ENCODE measurements around the gene RERE. TPM values are rescaled to one million over a fixed set of nuclear protein-coding genes. Genes with fewer than 3 reads are reported as not detected.

Gene RERE
- total and polyA plus RNA-seq, 2 experiments from 2014 or later = 148 to 170 TPM

DNA sequence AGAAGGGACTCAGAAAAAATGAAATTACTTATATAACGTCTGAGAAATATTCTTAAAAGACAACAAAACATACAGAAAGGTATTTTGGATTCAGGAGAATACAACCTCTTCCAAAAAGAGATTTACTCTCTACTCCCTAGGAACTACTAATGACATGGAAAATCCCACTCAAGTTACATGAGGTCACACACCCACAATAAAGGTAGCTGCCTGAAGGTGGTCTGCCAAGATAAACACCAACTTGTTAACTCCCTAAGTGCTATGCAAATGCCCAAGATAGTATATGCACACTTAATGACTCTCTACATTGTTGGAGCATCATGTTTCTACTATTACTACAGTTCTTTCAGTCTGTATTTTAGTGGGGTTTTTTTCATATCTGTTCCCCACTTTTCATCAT is 26.5 kb downstream of the RERE start:
- no peak; the same call in 2 of the 3 replicates for ATAC-seq
- H3K9me2 ChIP-seq (ENCODE audit: insufficient read depth) = no peaks in the 10 kb centered on the region
- no peak overlapping the region for H2AFZ ChIP-seq
- H3K36me3 Mint-ChIP-seq (ENCODE audit: low read depth) = no peaks in the 10 kb centered on the region
- DNase-seq (ENCODE audit: low spot score) = no peak
- no peak overlapping the region for H3K4me3 Mint-ChIP-seq
- H3K79me2 ChIP-seq (replicated peaks; ENCODE audit: insufficient read depth) = peaks cover 77% of the 10 kb centered on the region
- H3K4me2 ChIP-seq = peak overlapping the region; percentile 29
- no peaks in the 10 kb centered on the region for H3K27me3 Mint-ChIP-seq (ENCODE audit: insufficient read depth, low read depth, poor library complexity)
- H3K4me3 ChIP-seq = peak overlapping the region; percentile 17
- TF ChIP-seq, protein P1, sequence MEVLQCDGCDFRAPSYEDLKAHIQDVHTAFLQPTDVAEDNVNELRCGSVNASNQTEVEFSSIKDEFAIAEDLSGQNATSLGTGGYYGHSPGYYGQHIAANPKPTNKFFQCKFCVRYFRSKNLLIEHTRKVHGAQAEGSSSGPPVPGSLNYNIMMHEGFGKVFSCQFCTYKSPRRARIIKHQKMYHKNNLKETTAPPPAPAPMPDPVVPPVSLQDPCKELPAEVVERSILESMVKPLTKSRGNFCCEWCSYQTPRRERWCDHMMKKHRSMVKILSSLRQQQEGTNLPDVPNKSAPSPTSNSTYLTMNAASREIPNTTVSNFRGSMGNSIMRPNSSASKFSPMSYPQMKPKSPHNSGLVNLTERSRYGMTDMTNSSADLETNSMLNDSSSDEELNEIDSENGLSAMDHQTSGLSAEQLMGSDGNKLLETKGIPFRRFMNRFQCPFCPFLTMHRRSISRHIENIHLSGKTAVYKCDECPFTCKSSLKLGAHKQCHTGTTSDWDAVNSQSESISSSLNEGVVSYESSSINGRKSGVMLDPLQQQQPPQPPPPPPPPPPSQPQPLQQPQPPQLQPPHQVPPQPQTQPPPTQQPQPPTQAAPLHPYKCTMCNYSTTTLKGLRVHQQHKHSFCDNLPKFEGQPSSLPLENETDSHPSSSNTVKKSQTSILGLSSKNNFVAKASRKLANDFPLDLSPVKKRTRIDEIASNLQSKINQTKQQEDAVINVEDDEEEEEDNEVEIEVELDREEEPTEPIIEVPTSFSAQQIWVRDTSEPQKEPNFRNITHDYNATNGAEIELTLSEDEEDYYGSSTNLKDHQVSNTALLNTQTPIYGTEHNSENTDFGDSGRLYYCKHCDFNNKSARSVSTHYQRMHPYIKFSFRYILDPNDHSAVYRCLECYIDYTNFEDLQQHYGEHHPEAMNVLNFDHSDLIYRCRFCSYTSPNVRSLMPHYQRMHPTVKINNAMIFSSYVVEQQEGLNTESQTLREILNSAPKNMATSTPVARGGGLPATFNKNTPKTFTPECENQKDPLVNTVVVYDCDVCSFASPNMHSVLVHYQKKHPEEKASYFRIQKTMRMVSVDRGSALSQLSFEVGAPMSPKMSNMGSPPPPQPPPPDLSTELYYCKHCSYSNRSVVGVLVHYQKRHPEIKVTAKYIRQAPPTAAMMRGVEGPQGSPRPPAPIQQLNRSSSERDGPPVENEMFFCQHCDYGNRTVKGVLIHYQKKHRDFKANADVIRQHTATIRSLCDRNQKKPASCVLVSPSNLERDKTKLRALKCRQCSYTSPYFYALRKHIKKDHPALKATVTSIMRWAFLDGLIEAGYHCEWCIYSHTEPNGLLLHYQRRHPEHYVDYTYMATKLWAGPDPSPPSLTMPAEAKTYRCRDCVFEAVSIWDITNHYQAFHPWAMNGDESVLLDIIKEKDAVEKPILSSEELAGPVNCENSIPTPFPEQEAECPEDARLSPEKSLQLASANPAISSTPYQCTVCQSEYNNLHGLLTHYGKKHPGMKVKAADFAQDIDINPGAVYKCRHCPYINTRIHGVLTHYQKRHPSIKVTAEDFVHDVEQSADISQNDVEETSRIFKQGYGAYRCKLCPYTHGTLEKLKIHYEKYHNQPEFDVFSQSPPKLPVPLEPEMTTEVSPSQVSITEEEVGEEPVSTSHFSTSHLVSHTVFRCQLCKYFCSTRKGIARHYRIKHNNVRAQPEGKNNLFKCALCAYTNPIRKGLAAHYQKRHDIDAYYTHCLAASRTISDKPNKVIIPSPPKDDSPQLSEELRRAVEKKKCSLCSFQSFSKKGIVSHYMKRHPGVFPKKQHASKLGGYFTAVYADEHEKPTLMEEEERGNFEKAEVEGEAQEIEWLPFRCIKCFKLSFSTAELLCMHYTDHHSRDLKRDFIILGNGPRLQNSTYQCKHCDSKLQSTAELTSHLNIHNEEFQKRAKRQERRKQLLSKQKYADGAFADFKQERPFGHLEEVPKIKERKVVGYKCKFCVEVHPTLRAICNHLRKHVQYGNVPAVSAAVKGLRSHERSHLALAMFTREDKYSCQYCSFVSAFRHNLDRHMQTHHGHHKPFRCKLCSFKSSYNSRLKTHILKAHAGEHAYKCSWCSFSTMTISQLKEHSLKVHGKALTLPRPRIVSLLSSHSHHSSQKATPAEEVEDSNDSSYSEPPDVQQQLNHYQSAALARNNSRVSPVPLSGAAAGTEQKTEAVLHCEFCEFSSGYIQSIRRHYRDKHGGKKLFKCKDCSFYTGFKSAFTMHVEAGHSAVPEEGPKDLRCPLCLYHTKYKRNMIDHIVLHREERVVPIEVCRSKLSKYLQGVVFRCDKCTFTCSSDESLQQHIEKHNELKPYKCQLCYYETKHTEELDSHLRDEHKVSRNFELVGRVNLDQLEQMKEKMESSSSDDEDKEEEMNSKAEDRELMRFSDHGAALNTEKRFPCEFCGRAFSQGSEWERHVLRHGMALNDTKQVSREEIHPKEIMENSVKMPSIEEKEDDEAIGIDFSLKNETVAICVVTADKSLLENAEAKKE (CRISPR knock-in tag; IDR thresholded peaks at IDR 0.05) = no peak
- TF ChIP-seq NANOG (IDR thresholded peaks at IDR 0.05; ENCODE audit: borderline replicate concordance) = no peak
- no peak for TF ChIP-seq ZNF331 (CRISPR knock-in tag; IDR thresholded peaks at IDR 0.05; ENCODE audit: low read depth)
- TF ChIP-seq EZH2phosphoT487 (IDR thresholded peaks at IDR 0.05; ENCODE audit: unreplicated experiment) = no peak
- no peak for TF ChIP-seq STAT1 (IDR thresholded peaks at IDR 0.05; ENCODE audit: unreplicated experiment)
- H3K27ac Mint-ChIP-seq = no peak overlapping the region
- no peaks in the 10 kb centered on the region for H3K36me3 ChIP-seq (ENCODE audit: insufficient read depth)
- H4K20me1 ChIP-seq (replicated peaks; ENCODE audit: insufficient read depth) = peaks cover 27% of the 10 kb centered on the region
- H3K27me3 ChIP-seq (ENCODE audit: insufficient read depth) = no peaks in the 10 kb centered on the region
- no peaks in the 10 kb centered on the region; the same call in none of the 2 replicates for H3F3A ChIP-seq (replicated peaks; ENCODE audit: low read depth)
- H3K9me3 Mint-ChIP-seq = no peaks in the 10 kb centered on the region
- peaks cover 52% of the 10 kb centered on the region for H3K4me1 ChIP-seq (ENCODE audit: insufficient read depth)
- H3K27ac ChIP-seq (ENCODE audit: low read depth) = peak overlapping the region; percentile 13
- peaks cover 51% of the 10 kb centered on the region for H3K4me1 Mint-ChIP-seq

DNA sequence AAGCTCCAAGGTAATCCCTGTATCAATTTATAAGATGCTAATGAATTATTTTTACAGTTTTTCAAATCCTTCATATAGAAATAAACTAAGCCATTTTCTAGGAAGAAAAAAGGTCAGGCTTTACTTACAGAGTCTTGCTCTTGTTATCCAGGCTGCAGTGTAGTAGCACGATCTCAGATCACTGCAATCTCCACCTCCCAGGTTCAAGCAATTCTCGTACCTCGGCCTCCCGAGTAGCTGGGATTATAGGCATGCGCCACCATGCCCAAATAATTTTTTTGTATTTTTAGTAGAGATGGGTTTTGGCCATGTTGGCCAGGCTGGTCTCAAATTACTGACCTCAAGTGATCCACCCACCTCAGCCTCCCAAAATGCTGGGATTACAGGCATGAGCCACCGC is 27.0 kb downstream of the RERE start:
- H3K27me3 ChIP-seq (ENCODE audit: insufficient read depth) = no peaks in the 10 kb centered on the region
- Mint-ChIP-seq H3K9me3 (no peaks in the 10 kb centered on the region), H3K36me3 (ENCODE audit: low read depth) (no peaks in the 10 kb centered on the region), H3K27me3 (ENCODE audit: insufficient read depth, low read depth, poor library complexity) (no peaks in the 10 kb centered on the region), H3K4me3 (no peak overlapping the region), H3K27ac (no peak overlapping the region), H3K4me1 (peaks cover 53% of the 10 kb centered on the region)
- ATAC-seq (no peak), DNase-seq (ENCODE audit: low spot score) (no peak)
- H3K79me2 ChIP-seq (replicated peaks; ENCODE audit: insufficient read depth) = peaks cover 77% of the 10 kb centered on the region
- H3F3A ChIP-seq (replicated peaks; ENCODE audit: low read depth) = no peaks in the 10 kb centered on the region; the same call in none of the 2 replicates
- peak overlapping the region; percentile 29 for H3K4me2 ChIP-seq
- no peak overlapping the region for H2AFZ ChIP-seq
- no peaks in the 10 kb centered on the region for H3K36me3 ChIP-seq (ENCODE audit: insufficient read depth)
- H3K4me3 ChIP-seq = no peak overlapping the region
- H3K4me1 ChIP-seq (ENCODE audit: insufficient read depth) = peaks cover 52% of the 10 kb centered on the region
- H3K27ac ChIP-seq (ENCODE audit: low read depth) = peak overlapping the region; percentile 13
- peaks cover 27% of the 10 kb centered on the region for H4K20me1 ChIP-seq (replicated peaks; ENCODE audit: insufficient read depth)
- no peaks in the 10 kb centered on the region for H3K9me2 ChIP-seq (ENCODE audit: insufficient read depth)
- TF ChIP-seq EZH2phosphoT487 (IDR thresholded peaks at IDR 0.05; ENCODE audit: unreplicated experiment) = no peak
- TF ChIP-seq, protein P2, sequence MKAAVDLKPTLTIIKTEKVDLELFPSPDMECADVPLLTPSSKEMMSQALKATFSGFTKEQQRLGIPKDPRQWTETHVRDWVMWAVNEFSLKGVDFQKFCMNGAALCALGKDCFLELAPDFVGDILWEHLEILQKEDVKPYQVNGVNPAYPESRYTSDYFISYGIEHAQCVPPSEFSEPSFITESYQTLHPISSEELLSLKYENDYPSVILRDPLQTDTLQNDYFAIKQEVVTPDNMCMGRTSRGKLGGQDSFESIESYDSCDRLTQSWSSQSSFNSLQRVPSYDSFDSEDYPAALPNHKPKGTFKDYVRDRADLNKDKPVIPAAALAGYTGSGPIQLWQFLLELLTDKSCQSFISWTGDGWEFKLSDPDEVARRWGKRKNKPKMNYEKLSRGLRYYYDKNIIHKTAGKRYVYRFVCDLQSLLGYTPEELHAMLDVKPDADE (IDR thresholded peaks at IDR 0.05) = no peak
- TF ChIP-seq, protein P3, sequence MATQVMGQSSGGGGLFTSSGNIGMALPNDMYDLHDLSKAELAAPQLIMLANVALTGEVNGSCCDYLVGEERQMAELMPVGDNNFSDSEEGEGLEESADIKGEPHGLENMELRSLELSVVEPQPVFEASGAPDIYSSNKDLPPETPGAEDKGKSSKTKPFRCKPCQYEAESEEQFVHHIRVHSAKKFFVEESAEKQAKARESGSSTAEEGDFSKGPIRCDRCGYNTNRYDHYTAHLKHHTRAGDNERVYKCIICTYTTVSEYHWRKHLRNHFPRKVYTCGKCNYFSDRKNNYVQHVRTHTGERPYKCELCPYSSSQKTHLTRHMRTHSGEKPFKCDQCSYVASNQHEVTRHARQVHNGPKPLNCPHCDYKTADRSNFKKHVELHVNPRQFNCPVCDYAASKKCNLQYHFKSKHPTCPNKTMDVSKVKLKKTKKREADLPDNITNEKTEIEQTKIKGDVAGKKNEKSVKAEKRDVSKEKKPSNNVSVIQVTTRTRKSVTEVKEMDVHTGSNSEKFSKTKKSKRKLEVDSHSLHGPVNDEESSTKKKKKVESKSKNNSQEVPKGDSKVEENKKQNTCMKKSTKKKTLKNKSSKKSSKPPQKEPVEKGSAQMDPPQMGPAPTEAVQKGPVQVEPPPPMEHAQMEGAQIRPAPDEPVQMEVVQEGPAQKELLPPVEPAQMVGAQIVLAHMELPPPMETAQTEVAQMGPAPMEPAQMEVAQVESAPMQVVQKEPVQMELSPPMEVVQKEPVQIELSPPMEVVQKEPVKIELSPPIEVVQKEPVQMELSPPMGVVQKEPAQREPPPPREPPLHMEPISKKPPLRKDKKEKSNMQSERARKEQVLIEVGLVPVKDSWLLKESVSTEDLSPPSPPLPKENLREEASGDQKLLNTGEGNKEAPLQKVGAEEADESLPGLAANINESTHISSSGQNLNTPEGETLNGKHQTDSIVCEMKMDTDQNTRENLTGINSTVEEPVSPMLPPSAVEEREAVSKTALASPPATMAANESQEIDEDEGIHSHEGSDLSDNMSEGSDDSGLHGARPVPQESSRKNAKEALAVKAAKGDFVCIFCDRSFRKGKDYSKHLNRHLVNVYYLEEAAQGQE (IDR thresholded peaks at IDR 0.05; ENCODE audit: unreplicated experiment) = no peak
